ENCODE results near the gene TMPRSS5. TPM values are rescaled to one million over a fixed set of nuclear protein-coding genes. Genes with fewer than 3 reads are reported as not detected.

Gene TMPRSS5
- polyA plus RNA-seq, 1 donor from 2014 or later, result 2.6 TPM

DNA sequence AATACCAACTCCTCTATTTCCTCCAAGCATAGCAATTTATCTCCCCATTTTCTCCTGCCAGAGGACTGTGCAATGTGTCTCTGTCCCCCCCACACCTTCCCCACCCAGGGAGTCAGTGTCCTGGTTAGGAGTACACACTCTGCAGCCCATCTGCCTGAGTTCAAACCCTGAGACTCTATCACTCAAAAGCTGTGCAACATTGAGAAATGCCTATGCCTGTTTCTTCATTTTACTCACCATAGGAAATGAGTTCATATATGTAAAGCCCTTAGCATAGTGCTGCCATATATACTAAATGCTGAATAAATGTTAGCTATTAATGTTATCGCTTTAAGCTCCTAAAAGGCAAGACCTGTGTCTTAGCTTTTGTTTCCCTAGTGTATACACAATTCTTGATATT lies 64.0 kb downstream of the TMPRSS5 start:
- no peaks in the 10 kb centered on the region for H3K27me3 ChIP-seq (ENCODE audit: insufficient read depth, low read depth, low read length)
- TF ChIP-seq MXI1 (conservative IDR thresholded peaks at IDR 0.05; ENCODE audit: poor library complexity, severe bottlenecking), result no peak
- no peak for TF ChIP-seq RAD21 (conservative IDR thresholded peaks at IDR 0.05)
- no peak for TF ChIP-seq EP300 (conservative IDR thresholded peaks at IDR 0.05; ENCODE audit: poor library complexity, severe bottlenecking)
- no peak for TF ChIP-seq TAF1 (IDR thresholded peaks at IDR 0.05; ENCODE audit: low read depth)
- no peak for TF ChIP-seq EZH2 (IDR thresholded peaks at IDR 0.05; ENCODE audit: borderline replicate concordance, insufficient read depth, low read length, poor library complexity, severe bottlenecking)
- TF ChIP-seq, protein P1, sequence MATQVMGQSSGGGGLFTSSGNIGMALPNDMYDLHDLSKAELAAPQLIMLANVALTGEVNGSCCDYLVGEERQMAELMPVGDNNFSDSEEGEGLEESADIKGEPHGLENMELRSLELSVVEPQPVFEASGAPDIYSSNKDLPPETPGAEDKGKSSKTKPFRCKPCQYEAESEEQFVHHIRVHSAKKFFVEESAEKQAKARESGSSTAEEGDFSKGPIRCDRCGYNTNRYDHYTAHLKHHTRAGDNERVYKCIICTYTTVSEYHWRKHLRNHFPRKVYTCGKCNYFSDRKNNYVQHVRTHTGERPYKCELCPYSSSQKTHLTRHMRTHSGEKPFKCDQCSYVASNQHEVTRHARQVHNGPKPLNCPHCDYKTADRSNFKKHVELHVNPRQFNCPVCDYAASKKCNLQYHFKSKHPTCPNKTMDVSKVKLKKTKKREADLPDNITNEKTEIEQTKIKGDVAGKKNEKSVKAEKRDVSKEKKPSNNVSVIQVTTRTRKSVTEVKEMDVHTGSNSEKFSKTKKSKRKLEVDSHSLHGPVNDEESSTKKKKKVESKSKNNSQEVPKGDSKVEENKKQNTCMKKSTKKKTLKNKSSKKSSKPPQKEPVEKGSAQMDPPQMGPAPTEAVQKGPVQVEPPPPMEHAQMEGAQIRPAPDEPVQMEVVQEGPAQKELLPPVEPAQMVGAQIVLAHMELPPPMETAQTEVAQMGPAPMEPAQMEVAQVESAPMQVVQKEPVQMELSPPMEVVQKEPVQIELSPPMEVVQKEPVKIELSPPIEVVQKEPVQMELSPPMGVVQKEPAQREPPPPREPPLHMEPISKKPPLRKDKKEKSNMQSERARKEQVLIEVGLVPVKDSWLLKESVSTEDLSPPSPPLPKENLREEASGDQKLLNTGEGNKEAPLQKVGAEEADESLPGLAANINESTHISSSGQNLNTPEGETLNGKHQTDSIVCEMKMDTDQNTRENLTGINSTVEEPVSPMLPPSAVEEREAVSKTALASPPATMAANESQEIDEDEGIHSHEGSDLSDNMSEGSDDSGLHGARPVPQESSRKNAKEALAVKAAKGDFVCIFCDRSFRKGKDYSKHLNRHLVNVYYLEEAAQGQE (IDR thresholded peaks at IDR 0.05; ENCODE audit: borderline replicate concordance), result no peak
- no peak for TF ChIP-seq POLR2AphosphoS5 (IDR thresholded peaks at IDR 0.05)
- no peak for TF ChIP-seq SMC3 (conservative IDR thresholded peaks at IDR 0.05; ENCODE audit: poor library complexity)
- TF ChIP-seq, protein P2, sequence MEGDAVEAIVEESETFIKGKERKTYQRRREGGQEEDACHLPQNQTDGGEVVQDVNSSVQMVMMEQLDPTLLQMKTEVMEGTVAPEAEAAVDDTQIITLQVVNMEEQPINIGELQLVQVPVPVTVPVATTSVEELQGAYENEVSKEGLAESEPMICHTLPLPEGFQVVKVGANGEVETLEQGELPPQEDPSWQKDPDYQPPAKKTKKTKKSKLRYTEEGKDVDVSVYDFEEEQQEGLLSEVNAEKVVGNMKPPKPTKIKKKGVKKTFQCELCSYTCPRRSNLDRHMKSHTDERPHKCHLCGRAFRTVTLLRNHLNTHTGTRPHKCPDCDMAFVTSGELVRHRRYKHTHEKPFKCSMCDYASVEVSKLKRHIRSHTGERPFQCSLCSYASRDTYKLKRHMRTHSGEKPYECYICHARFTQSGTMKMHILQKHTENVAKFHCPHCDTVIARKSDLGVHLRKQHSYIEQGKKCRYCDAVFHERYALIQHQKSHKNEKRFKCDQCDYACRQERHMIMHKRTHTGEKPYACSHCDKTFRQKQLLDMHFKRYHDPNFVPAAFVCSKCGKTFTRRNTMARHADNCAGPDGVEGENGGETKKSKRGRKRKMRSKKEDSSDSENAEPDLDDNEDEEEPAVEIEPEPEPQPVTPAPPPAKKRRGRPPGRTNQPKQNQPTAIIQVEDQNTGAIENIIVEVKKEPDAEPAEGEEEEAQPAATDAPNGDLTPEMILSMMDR (IDR thresholded peaks at IDR 0.05; ENCODE audit: poor library complexity, severe bottlenecking), result no peak
- no peak overlapping the region for H3K27ac ChIP-seq (ENCODE audit: low read length)
- no peaks in the 10 kb centered on the region for H3K36me3 ChIP-seq (ENCODE audit: insufficient read depth, low read length)
- no peak overlapping the region for H2AFZ ChIP-seq (ENCODE audit: low read depth, low read length)
- no peaks in the 10 kb centered on the region for H3F3A ChIP-seq (ENCODE audit: insufficient read depth, low read length, poor library complexity, severe bottlenecking)
- H3K9me2 ChIP-seq (ENCODE audit: insufficient read depth, low read length), result no peaks in the 10 kb centered on the region
- no peak overlapping the region for H3K9ac ChIP-seq (ENCODE audit: low read length)
- no peak overlapping the region for H3K4me3 ChIP-seq (ENCODE audit: low read length)
- no peaks in the 10 kb centered on the region for H3K9me3 ChIP-seq (ENCODE audit: low read length)
- no peak overlapping the region for H3K4me2 ChIP-seq (ENCODE audit: low read length)
- H3K79me2 ChIP-seq (replicated peaks; ENCODE audit: insufficient read depth, low read length), result no peaks in the 10 kb centered on the region
- no peaks in the 10 kb centered on the region for H4K20me1 ChIP-seq (ENCODE audit: insufficient read depth)

- H3F3A ChIP-seq (ENCODE audit: insufficient read depth, low read length, poor library complexity, severe bottlenecking), result no peaks in the 10 kb centered on the region
- no peak overlapping the region for H3K27ac ChIP-seq (ENCODE audit: low read length)
- H3K4me3 ChIP-seq (ENCODE audit: low read length), result no peak overlapping the region
- no peak overlapping the region for H3K9ac ChIP-seq (ENCODE audit: low read length)
- no peaks in the 10 kb centered on the region for H3K36me3 ChIP-seq (ENCODE audit: insufficient read depth, low read length)
- no peaks in the 10 kb centered on the region for H3K9me3 ChIP-seq (ENCODE audit: low read length)
- H3K27me3 ChIP-seq (ENCODE audit: insufficient read depth, low read depth, low read length), result no peaks in the 10 kb centered on the region
- H2AFZ ChIP-seq (ENCODE audit: low read depth, low read length), result no peak overlapping the region
- no peaks in the 10 kb centered on the region for H4K20me1 ChIP-seq (ENCODE audit: insufficient read depth)
- no peak for TF ChIP-seq SMC3 (conservative IDR thresholded peaks at IDR 0.05; ENCODE audit: poor library complexity)
- no peak for TF ChIP-seq EP300 (conservative IDR thresholded peaks at IDR 0.05; ENCODE audit: poor library complexity, severe bottlenecking)
- TF ChIP-seq, protein P2 (IDR thresholded peaks at IDR 0.05; ENCODE audit: poor library complexity, severe bottlenecking), result no peak
- TF ChIP-seq, protein P1 (IDR thresholded peaks at IDR 0.05; ENCODE audit: borderline replicate concordance), result no peak
- no peak for TF ChIP-seq EZH2 (IDR thresholded peaks at IDR 0.05; ENCODE audit: borderline replicate concordance, insufficient read depth, low read length, poor library complexity, severe bottlenecking)
- no peak for TF ChIP-seq TAF1 (IDR thresholded peaks at IDR 0.05; ENCODE audit: low read depth)
- TF ChIP-seq MXI1 (conservative IDR thresholded peaks at IDR 0.05; ENCODE audit: poor library complexity, severe bottlenecking), result no peak
- no peak for TF ChIP-seq RAD21 (conservative IDR thresholded peaks at IDR 0.05)
- TF ChIP-seq POLR2AphosphoS5 (IDR thresholded peaks at IDR 0.05), result no peak
- H3K9me2 ChIP-seq (ENCODE audit: insufficient read depth, low read length), result no peaks in the 10 kb centered on the region
- no peak overlapping the region for H3K4me2 ChIP-seq (ENCODE audit: low read length)
- H3K79me2 ChIP-seq (replicated peaks; ENCODE audit: insufficient read depth, low read length), result no peaks in the 10 kb centered on the region
Observed at GRCh38 chr11:113638376-113638775, 67.7 kb downstream of the TMPRSS5 start.
